ENCODE results near the gene TMEM203. TPM values are rescaled to one million over a fixed set of nuclear protein-coding genes. Genes with fewer than 3 reads are reported as not detected.

TMEM203 gene
- total RNA-seq, 1 donor from 2014 or later = 44.9 TPM

DNA sequence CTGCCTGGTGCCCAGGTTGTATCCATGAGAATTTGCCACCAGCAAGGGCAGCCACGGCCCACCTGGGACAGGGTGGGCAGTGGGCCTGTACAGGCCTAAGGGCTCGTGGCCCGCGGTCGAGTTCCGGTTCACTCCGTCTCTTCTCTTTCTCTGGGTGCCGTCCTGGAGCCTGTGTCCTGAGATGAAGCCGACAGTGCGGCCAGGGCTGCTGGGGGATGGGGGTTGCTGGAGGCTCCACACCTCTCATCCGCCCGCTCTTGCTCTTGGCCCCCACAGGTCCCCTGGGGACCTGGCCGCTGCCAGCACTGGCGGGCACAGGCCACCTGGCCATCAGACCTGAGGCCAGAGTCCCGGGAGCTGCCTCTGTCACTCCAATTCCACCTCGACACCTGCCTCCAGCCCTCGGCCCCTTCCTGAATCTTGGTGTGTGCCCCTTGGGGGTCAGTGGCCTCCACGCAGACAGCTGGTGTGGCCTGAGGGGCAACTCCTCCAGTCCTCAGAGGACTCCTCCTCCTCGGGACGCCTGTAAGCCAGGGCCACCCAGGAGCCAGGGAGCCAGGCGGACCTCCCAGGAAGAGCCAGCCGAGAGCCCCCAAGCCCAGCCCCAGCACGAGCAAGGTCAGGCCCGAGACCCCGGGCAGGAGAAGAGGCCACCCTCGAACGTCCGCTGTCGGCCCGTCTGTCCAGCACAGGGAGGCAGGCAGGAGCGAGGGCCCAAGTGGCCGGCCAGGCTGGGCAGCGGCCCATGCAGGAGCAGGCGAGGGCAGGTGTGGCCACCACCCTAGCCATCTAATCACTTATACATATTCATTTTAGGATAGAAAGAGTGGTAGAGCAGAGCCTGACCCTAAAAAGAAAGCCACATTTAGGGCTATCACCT is 40.8 kb downstream of the TMEM203 start:
- ATAC-seq (ENCODE audit: poor library complexity) (no peak), DNase-seq (no peak)
- intact Hi-C loops (cut with DNase I) = no loop called here

DNA sequence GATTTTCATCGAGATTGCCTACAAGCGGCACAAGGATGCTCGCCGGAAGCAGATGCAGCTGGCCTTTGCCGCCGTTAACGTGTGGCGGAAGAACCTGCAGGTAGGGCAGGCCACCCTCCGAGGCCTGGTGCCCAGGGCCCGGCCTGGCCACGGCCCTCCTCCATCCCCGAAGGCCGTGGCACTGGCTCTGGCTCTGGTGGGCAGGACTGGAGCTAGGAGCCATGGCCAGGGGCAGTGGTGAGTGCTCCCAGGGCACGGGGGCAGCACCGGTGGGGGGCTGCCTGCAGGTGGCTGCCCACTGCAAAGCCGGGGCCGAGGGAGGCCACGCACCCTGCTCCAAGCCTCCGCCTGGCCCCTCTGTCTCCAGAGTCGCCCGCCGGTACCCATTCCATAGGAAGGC is 41.6 kb downstream of the TMEM203 start:
- ATAC-seq (ENCODE audit: poor library complexity) (no peak), DNase-seq (no peak)
- intact Hi-C loops (cut with DNase I) = no loop called here

DNA sequence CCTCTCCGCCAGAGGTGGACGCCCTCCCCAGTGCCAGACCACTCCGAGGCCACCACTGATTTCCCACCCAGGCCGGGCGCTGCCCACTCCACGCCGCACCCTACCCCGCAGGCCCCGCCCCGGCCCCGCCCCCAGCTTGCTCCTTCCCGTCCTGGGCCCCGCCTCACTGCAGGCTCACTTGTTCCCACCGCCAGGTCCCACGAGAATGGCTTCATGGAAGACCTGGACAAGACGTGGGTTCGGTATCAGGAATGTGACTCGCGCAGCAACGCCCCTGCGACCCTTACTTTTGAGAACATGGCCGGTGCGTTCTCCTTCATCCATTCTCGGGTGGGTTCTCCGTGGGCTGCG is 42.1 kb downstream of the TMEM203 start:
- intact Hi-C loops (cut with DNase I) = no loop called here
- ATAC-seq (ENCODE audit: poor library complexity) = peak; percentile 41

GRCh38 chr9:137162505-137163364 is 42.7 kb downstream of the TMEM203 start:
- ATAC-seq (ENCODE audit: poor library complexity) (peak; percentile 75), DNase-seq (no peak)
- intact Hi-C loops (cut with DNase I) = no loop called here

More for the DNA sequence above, 42.1 kb downstream of the TMEM203 start:
- DNase-seq = no peak

- intact Hi-C loops (cut with DNase I) = no loop called here
- ATAC-seq (ENCODE audit: poor library complexity) (no peak), DNase-seq (no peak)
These were observed 43.6 kb downstream of the TMEM203 start for GRCh38 chr9:137161558-137162486.

- DNase-seq (no peak), ATAC-seq (ENCODE audit: poor library complexity) (no peak)
- intact Hi-C loops (cut with DNase I) = no loop called here
These were observed 44.5 kb downstream of the TMEM203 start for GRCh38 chr9:137160716-137161557.

GRCh38 chr9:137160054-137160425 is 45.4 kb downstream of the TMEM203 start:
- DNase-seq (no peak), ATAC-seq (ENCODE audit: poor library complexity) (no peak)
- intact Hi-C loops (cut with DNase I) = no loop called here

- no peak for DNase-seq
- ATAC-seq (ENCODE audit: poor library complexity) = no peak
- intact Hi-C loops (cut with DNase I) = no loop called here
These were observed 46.1 kb downstream of the TMEM203 start for GRCh38 chr9:137159105-137160053.

GRCh38 chr9:137158625-137159024 is 46.8 kb downstream of the TMEM203 start:
- intact Hi-C loops (cut with DNase I) = no loop called here
- no peak for ATAC-seq (ENCODE audit: poor library complexity)

DNA sequence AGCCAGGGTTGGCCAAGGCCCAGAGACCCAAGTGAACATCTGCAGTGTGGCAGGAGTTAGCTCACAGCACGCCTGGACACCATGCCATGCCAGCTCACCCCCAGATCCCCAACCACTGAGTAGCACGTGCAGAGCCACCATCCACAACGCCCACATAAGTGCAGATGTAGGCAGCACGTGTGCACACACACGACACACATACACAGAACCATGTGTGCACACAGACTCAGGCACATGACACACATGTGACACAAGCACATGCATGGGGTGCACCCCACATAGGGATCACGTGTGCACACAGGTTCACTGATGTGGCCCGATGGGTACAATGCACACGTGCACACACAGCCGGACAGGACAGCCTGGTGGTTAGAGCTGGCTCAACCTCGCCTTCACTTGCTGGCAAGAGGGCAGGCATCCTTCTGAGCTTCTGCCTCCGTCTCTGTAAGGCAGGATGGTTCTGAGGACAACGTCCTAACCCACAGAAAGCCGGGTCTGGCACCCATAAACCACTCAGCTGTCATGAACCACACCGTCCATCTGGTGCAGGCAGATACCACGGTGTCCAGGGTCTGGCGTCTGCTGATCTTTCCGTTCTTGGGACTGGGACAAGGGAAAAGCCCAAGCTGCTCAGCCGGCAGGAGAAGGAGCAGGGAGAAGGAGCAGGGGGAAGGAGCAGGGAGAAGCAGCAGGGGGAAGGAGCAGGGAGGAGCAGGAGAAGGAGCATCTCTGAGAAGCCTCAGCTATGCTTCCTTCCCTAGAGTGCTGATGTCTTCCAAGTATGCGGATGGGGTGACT is 47.6 kb downstream of the TMEM203 start:
- intact Hi-C loops (cut with DNase I) = no loop called here
- DNase-seq = no peak
- ATAC-seq (ENCODE audit: poor library complexity) = no peak

More at GRCh38 chr9:137158625-137159024, 46.8 kb downstream of the TMEM203 start:
- no peak for DNase-seq

DNA sequence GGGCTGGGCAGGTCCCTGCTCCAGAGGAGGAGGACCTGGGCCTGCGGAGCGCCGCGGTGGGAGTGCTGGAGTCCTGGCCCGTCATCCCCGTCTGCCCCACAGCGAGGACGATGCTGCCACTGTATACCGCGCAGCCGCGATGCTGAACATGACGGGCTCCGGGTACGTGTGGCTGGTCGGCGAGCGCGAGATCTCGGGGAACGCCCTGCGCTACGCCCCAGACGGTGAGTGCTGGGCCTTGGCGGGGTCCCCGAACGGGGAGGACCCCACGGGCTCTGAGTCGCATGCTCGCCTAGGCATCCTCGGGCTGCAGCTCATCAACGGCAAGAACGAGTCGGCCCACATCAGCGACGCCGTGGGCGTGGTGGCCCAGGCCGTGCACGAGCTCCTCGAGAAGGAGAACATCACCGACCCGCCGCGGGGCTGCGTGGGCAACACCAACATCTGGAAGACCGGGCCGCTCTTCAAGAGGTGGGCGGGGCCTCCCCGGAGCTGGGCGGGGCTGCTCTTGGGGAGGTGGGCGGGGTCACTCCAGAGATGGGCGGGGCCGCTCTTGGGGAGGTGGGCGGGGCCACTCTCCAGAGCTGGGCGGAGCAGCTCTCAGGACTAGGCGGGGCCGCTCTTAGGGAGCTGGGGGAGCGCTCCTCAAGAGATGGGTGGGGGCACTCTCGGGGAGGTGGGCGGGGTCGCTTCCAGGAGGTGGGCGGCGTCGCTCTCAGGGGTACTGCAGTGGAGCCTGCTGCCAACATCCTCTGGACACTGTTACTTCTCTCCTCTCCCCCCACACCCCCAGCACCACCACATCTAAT is 48.7 kb downstream of the TMEM203 start:
- ATAC-seq (ENCODE audit: poor library complexity) (peak; percentile 52), DNase-seq (no peak)
- intact Hi-C loops (cut with DNase I) = no loop called here

Small RNAs within 50 kb of the gene (microRNA-seq; reads per million reads assigned to microRNA genes)
- gene MIR3621 = not detected

Other genes with a start within 250 kb of the TMEM203 start
- 6,152 TPM for gene PTGDS, start 228.1 kb downstream of the TMEM203 start, total RNA-seq
- gene LCNL1, start 222.7 kb downstream of the TMEM203 start, total RNA-seq = 9.7 TPM
- gene PAXX, start 213.2 kb downstream of the TMEM203 start, total RNA-seq = 19.4 TPM
- 2.7 TPM for gene CLIC3, start 209.1 kb downstream of the TMEM203 start, total RNA-seq
- gene ABCA2, start 177.4 kb downstream of the TMEM203 start, total RNA-seq = 26.7 TPM
- not detected for gene FUT7, start 173.6 kb downstream of the TMEM203 start, total RNA-seq
- 59.1 TPM for gene NPDC1, start 159.5 kb downstream of the TMEM203 start, total RNA-seq
- 1.9 TPM for gene ENTPD2, start 151.6 kb downstream of the TMEM203 start, total RNA-seq
- gene SAPCD2, start 135.1 kb downstream of the TMEM203 start, total RNA-seq = 0.22 TPM
- gene UAP1L1, start 128.1 kb downstream of the TMEM203 start, total RNA-seq = 11.3 TPM
- 20.3 TPM for gene MAN1B1, start 118.7 kb downstream of the TMEM203 start, total RNA-seq
- gene DPP7, start 90.9 kb downstream of the TMEM203 start, total RNA-seq = 153 TPM
- gene GRIN1, start 66.5 kb downstream of the TMEM203 start, total RNA-seq = not detected
- not detected for gene LRRC26, start 35.6 kb downstream of the TMEM203 start, total RNA-seq
- not detected for gene TMEM210, start 33.6 kb downstream of the TMEM203 start, total RNA-seq
- gene ANAPC2, start 17.1 kb downstream of the TMEM203 start, total RNA-seq = 33.9 TPM
- 73.7 TPM for gene SSNA1, start 17.0 kb downstream of the TMEM203 start, total RNA-seq
- gene TPRN, start 4.9 kb downstream of the TMEM203 start, total RNA-seq = 19.0 TPM
- gene NDOR1, start 52 bp upstream of the TMEM203 start, total RNA-seq = 5.5 TPM
- 24.8 TPM for gene RNF208, start 16.6 kb upstream of the TMEM203 start, total RNA-seq
- gene CYSRT1, start 19.5 kb upstream of the TMEM203 start, total RNA-seq = not detected
- gene RNF224, start 21.9 kb upstream of the TMEM203 start, total RNA-seq = not detected
- not detected for gene SLC34A3, start 25.3 kb upstream of the TMEM203 start, total RNA-seq
- gene TUBB4B, start 35.6 kb upstream of the TMEM203 start, total RNA-seq = 515 TPM
- 1.3 TPM for gene STPG3, start 45.6 kb upstream of the TMEM203 start, total RNA-seq
- gene NELFB, start 49.7 kb upstream of the TMEM203 start, total RNA-seq = 39.9 TPM
- gene TOR4A, start 72.1 kb upstream of the TMEM203 start, total RNA-seq = 16.6 TPM
- gene NRARP, start 96.6 kb upstream of the TMEM203 start, total RNA-seq = 4.4 TPM
- 6.9 TPM for gene EXD3, start 217.5 kb upstream of the TMEM203 start, total RNA-seq
- 1.7 TPM for gene NOXA1, start 217.7 kb upstream of the TMEM203 start, total RNA-seq
- gene ENTPD8, start 235.7 kb upstream of the TMEM203 start, total RNA-seq = not detected